HepG2 (cell line): ENCODE results near the gene TLN1. TPM values are rescaled to one million over a fixed set of nuclear protein-coding genes. Genes with fewer than 3 reads are reported as not detected.

Experiments used
- FOSL2 ChIP-seq: sonication (generic); formaldehyde crosslinking; IDR thresholded peaks from 2 replicates; pipeline ENCODE4 v1.4.0; 2020; ENCODE audit warnings: missing genetic modification reagents
- FOXC1 ChIP-seq: sonication (generic); formaldehyde crosslinking; IDR thresholded peaks from 2 replicates; pipeline ENCODE4 v1.8.0; 2022; ENCODE audit warnings: mild to moderate bottlenecking, missing genetic modification reagents, borderline replicate concordance
- HNRNPUL1 ChIP-seq: fragments of 200-400 bp; formaldehyde crosslinking; IDR thresholded peaks from 2 replicates; pipeline ENCODE4 v1.6.1; 2017; ENCODE audit warnings: low read depth, mild to moderate bottlenecking, low read length, moderate library complexity
- HOXA3 ChIP-seq: sonication (generic); formaldehyde crosslinking; IDR thresholded peaks from 2 replicates; pipeline ENCODE4 v1.5.0; 2020; ENCODE audit warnings: missing genetic modification reagents
- PTBP1 ChIP-seq: fragments of 200-400 bp; formaldehyde crosslinking; IDR thresholded peaks from 2 replicates; pipeline ENCODE4 v1.6.1; 2018; ENCODE audit warnings: low read length, low read depth; ENCODE audit not compliant: poor library complexity, severe bottlenecking
- SMYD3 ChIP-seq: sonication (generic); formaldehyde crosslinking; IDR thresholded peaks from 2 replicates; pipeline ENCODE4 v1.8.1; 2023; ENCODE audit warnings: mild to moderate bottlenecking, missing genetic modification reagents
- SRSF9 ChIP-seq: fragments of 200-400 bp; formaldehyde crosslinking; IDR thresholded peaks from 2 replicates; pipeline ENCODE4 v1.6.1; 2018; ENCODE audit warnings: borderline replicate concordance, mild to moderate bottlenecking, low read depth, low read length; ENCODE audit not compliant: insufficient read depth, poor library complexity, severe bottlenecking
- TOPORS ChIP-seq: sonication (generic); formaldehyde crosslinking; IDR thresholded peaks from 2 replicates; pipeline ENCODE4 v1.8.0; 2023; ENCODE audit warnings: mild to moderate bottlenecking, missing genetic modification reagents
- ZNF20 ChIP-seq: sonication (generic); formaldehyde crosslinking; IDR thresholded peaks from 2 replicates; pipeline ENCODE4 v1.4.0; 2020; ENCODE audit warnings: mild to moderate bottlenecking, moderate library complexity, missing genetic modification reagents
- ZNF468 ChIP-seq: sonication (generic); formaldehyde crosslinking; IDR thresholded peaks from 2 replicates; pipeline ENCODE4 v1.8.0; 2022; ENCODE audit warnings: mild to moderate bottlenecking, moderate library complexity, missing genetic modification reagents
- ZNF550 ChIP-seq: sonication (generic); formaldehyde crosslinking; IDR thresholded peaks from 2 replicates; pipeline ENCODE4 v1.4.0; 2020; ENCODE audit warnings: mild to moderate bottlenecking, missing genetic modification reagents, borderline replicate concordance
- polyA plus RNA-seq, 8 experiments: library from polyadenylated mRNA; depleted of rRNA in 3 of 8; stranded (reverse) in 7 of 8; unstranded in 1 of 8; fragments of >200 nt; fragmentation: Illumina TruSeq in 4 of 8; extraction: Trizol in 4 of 8; gene quantifications; 2 replicates each; pipeline versions ENCODE4 v1.2.1 to v1.2.3, GENCODE V29; 2011 to 2016; ENCODE audit warnings: low read depth in 4 of 8, missing spikeins in 1 of 8, mixed read lengths in 1 of 8; ENCODE audit not compliant: insufficient read depth in 1 of 8
- total RNA-seq, 5 experiments: library from RNA; depleted of rRNA; stranded (reverse); fragments of >200 nt; fragmentation: Illumina TruSeq; extraction: Trizol; gene quantifications; 2 replicates each; pipeline ENCODE4 v1.2.3, GENCODE V29; 2016; ENCODE audit warnings: low read depth in 1 of 5
- TF ChIP-seq, protein P1 (sequence below): sonication (generic); formaldehyde crosslinking; IDR thresholded peaks from 2 replicates; pipeline ENCODE4 v1.8.1; 2023; ENCODE audit warnings: missing genetic modification reagents, inconsistent platforms, borderline replicate concordance
- TF ChIP-seq, protein P2 (sequence below): sonication (generic); formaldehyde crosslinking; IDR thresholded peaks from 2 replicates; pipeline ENCODE4 v1.5.1; 2020; ENCODE audit warnings: missing genetic modification reagents, mild to moderate bottlenecking, borderline replicate concordance
- TF ChIP-seq, protein P3 (sequence below): sonication (generic); formaldehyde crosslinking; IDR thresholded peaks from 2 replicates; pipeline ENCODE4 v1.4.0; 2020; ENCODE audit warnings: missing genetic modification reagents
- TF ChIP-seq, protein P4 (sequence below): sonication (generic); formaldehyde crosslinking; IDR thresholded peaks from 2 replicates; pipeline ENCODE4 v1.9.0; 2021; ENCODE audit warnings: missing genetic modification reagents, borderline replicate concordance
- TF ChIP-seq, protein P5 (sequence below): sonication (generic); formaldehyde crosslinking; IDR thresholded peaks from 2 replicates; pipeline ENCODE4 v1.4.0; 2020; ENCODE audit warnings: missing genetic modification reagents, borderline replicate concordance
- TF ChIP-seq, protein P6 (sequence below): IDR thresholded peaks from 2 replicates; pipeline ENCODE4 v1.6.1; 2012; ENCODE audit warnings: inconsistent platforms

TLN1 gene
- total and polyA plus RNA-seq, 2 of the 13 experiments (the other 11 are each of a cell fraction or from before 2014, with no cell fraction given) = 35.2 to 51.8 TPM

DNA sequence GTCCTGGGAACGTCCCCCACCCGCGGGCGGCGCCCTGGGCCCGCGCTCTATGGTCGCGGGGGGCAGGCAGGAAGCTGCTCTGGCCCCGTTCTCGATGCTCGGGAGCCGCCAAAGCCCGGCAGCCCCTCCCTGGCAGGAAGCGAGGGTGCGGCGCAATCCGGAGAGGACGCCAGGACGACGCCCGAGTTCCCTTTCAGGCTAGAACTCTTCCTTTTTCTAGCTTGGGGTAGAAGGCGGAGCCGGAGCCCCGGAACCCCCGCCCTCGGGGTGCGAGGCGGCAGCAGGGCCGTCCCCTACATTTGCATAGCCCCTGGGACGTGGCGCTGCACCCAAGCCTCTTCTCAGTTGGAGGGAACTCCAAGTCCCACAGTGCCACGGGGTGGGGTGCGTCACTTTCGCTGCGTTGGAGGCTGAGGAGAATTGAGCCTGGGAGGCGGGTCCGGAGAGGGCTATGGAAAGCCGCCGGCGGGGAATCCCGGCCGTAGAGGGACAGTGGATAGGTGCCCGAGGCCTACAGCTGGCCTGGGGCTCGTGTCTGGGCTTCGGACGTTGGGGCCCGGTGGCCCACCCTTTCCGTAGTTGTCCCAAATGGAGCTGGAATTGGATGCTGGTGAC lies at the start of gene TLN1, which contains the start of gene CREB3 (continued):
- TF ChIP-seq SMYD3 (0 out of 2 replicates have a peak, but pooled peaks have one; percentile 28), TOPORS (CRISPR knock-in tag) (no peak), HOXA3 (peak; percentile 95), PTBP1 (no peak), FOXC1 (CRISPR knock-in tag) (peak; percentile 42; the same call in 1 of the 2 replicates), FOSL2 (CRISPR knock-in tag) (peak; percentile 70), ZNF468 (no peak), ZNF550 (no peak), ZNF20 (CRISPR knock-in tag) (no peak), HNRNPUL1 (0 out of 2 replicates have a peak, but pooled peaks have one; percentile 26), SRSF9 (no peak)
- TF ChIP-seq, protein P1, sequence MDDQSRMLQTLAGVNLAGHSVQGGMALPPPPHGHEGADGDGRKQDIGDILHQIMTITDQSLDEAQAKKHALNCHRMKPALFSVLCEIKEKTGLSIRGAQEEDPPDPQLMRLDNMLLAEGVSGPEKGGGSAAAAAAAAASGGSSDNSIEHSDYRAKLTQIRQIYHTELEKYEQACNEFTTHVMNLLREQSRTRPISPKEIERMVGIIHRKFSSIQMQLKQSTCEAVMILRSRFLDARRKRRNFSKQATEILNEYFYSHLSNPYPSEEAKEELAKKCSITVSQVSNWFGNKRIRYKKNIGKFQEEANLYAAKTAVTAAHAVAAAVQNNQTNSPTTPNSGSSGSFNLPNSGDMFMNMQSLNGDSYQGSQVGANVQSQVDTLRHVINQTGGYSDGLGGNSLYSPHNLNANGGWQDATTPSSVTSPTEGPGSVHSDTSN (CRISPR knock-in tag) = peak; percentile 38; the same call in 1 of the 2 replicates
- TF ChIP-seq, protein P2, sequence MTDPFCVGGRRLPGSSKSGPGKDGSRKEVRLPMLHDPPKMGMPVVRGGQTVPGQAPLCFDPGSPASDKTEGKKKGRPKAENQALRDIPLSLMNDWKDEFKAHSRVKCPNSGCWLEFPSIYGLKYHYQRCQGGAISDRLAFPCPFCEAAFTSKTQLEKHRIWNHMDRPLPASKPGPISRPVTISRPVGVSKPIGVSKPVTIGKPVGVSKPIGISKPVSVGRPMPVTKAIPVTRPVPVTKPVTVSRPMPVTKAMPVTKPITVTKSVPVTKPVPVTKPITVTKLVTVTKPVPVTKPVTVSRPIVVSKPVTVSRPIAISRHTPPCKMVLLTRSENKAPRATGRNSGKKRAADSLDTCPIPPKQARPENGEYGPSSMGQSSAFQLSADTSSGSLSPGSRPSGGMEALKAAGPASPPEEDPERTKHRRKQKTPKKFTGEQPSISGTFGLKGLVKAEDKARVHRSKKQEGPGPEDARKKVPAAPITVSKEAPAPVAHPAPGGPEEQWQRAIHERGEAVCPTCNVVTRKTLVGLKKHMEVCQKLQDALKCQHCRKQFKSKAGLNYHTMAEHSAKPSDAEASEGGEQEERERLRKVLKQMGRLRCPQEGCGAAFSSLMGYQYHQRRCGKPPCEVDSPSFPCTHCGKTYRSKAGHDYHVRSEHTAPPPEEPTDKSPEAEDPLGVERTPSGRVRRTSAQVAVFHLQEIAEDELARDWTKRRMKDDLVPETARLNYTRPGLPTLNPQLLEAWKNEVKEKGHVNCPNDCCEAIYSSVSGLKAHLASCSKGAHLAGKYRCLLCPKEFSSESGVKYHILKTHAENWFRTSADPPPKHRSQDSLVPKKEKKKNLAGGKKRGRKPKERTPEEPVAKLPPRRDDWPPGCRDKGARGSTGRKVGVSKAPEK = no peak
- TF ChIP-seq, protein P3, sequence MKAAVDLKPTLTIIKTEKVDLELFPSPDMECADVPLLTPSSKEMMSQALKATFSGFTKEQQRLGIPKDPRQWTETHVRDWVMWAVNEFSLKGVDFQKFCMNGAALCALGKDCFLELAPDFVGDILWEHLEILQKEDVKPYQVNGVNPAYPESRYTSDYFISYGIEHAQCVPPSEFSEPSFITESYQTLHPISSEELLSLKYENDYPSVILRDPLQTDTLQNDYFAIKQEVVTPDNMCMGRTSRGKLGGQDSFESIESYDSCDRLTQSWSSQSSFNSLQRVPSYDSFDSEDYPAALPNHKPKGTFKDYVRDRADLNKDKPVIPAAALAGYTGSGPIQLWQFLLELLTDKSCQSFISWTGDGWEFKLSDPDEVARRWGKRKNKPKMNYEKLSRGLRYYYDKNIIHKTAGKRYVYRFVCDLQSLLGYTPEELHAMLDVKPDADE (CRISPR knock-in tag) = no peak
- TF ChIP-seq, protein P4, sequence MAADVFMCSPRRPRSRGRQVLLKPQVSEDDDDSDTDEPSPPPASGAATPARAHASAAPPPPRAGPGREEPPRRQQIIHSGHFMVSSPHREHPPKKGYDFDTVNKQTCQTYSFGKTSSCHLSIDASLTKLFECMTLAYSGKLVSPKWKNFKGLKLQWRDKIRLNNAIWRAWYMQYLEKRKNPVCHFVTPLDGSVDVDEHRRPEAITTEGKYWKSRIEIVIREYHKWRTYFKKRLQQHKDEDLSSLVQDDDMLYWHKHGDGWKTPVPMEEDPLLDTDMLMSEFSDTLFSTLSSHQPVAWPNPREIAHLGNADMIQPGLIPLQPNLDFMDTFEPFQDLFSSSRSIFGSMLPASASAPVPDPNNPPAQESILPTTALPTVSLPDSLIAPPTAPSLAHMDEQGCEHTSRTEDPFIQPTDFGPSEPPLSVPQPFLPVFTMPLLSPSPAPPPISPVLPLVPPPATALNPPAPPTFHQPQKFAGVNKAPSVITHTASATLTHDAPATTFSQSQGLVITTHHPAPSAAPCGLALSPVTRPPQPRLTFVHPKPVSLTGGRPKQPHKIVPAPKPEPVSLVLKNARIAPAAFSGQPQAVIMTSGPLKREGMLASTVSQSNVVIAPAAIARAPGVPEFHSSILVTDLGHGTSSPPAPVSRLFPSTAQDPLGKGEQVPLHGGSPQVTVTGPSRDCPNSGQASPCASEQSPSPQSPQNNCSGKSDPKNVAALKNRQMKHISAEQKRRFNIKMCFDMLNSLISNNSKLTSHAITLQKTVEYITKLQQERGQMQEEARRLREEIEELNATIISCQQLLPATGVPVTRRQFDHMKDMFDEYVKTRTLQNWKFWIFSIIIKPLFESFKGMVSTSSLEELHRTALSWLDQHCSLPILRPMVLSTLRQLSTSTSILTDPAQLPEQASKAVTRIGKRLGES (CRISPR knock-in tag) = no peak
- TF ChIP-seq, protein P5, sequence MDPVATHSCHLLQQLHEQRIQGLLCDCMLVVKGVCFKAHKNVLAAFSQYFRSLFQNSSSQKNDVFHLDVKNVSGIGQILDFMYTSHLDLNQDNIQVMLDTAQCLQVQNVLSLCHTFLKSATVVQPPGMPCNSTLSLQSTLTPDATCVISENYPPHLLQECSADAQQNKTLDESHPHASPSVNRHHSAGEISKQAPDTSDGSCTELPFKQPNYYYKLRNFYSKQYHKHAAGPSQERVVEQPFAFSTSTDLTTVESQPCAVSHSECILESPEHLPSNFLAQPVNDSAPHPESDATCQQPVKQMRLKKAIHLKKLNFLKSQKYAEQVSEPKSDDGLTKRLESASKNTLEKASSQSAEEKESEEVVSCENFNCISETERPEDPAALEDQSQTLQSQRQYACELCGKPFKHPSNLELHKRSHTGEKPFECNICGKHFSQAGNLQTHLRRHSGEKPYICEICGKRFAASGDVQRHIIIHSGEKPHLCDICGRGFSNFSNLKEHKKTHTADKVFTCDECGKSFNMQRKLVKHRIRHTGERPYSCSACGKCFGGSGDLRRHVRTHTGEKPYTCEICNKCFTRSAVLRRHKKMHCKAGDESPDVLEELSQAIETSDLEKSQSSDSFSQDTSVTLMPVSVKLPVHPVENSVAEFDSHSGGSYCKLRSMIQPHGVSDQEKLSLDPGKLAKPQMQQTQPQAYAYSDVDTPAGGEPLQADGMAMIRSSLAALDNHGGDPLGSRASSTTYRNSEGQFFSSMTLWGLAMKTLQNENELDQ (CRISPR knock-in tag) = no peak
- TF ChIP-seq, protein P6, sequence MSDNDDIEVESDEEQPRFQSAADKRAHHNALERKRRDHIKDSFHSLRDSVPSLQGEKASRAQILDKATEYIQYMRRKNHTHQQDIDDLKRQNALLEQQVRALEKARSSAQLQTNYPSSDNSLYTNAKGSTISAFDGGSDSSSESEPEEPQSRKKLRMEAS = peak; percentile 68; the same call in 1 of the 2 replicates
